IPS-18a (cell line): ENCODE results near the gene ASTN2.

Experiments
- H3K27ac ChIP-seq: one replicate; pipeline ENCODE4 v1.5.1; 2013; ENCODE audit warnings: low read length
- H3K27me3 ChIP-seq: one replicate; pipeline ENCODE4 v1.6.1; 2013; ENCODE audit warnings: mild to moderate bottlenecking, low read length; ENCODE audit not compliant: control insufficient read depth, insufficient read depth
- H3K36me3 ChIP-seq: one replicate; pipeline ENCODE4 v1.6.1; 2013; ENCODE audit warnings: low read depth, low read length; ENCODE audit not compliant: control insufficient read depth
- H3K4me1 ChIP-seq: one replicate; pipeline ENCODE4 v1.6.1; 2013; ENCODE audit warnings: low read depth, low read length; ENCODE audit not compliant: control insufficient read depth
- H3K4me3 ChIP-seq: one replicate; pipeline ENCODE4 v1.5.1; 2013; ENCODE audit warnings: low read length
- H3K9ac ChIP-seq: one replicate; pipeline ENCODE4 v1.6.1; 2013; ENCODE audit warnings: mild to moderate bottlenecking, low read length, moderate library complexity
- H3K9me3 ChIP-seq: one replicate; pipeline ENCODE4 v1.6.1; 2013; ENCODE audit warnings: low read depth, low read length; ENCODE audit not compliant: control insufficient read depth

ASTN2 gene

DNA sequence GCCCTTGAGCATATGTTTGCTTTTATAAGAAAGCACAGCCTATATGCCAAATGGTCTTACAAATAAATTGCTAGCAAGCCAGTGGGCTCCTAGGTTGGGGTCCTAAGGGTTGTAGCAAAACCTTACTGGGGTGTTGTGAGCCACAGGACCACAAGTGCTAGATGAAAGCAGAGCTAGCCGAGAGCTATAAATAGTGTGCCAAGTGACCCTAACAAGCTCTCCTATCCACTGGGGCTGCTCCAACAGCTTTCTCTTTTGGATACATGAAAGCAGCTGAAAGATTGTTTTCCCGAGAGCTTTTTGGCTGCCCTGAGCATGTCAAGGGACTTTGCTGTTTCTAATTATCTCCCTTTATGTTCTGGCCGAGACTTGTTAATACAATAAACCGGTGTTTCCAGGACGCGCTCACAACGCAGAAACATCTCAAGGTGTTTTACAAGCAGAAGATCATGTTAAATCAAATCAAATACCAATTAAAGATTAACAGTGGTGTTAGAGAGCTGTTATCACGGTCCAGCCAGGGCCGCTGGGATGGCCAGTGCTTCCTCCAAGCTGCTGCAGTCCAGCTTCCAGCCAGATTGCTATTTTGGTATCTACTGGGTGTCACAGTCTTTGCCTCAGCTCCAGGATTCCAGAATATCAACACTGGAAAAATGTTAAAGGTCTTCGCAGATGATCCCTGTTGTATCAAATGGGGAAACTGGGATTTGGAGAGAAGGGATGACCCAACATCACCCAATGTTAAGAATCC lies 351.0 kb downstream of the ASTN2 start:
- Histone ChIP-seq H3K27me3 (no peaks in the 10 kb centered on the region), H3K27ac (no peak overlapping the region), H3K36me3 (no peaks in the 10 kb centered on the region), H3K4me3 (no peak overlapping the region), H3K9me3 (no peaks in the 10 kb centered on the region), H3K9ac (no peak overlapping the region), H3K4me1 (no peaks in the 10 kb centered on the region)

DNA sequence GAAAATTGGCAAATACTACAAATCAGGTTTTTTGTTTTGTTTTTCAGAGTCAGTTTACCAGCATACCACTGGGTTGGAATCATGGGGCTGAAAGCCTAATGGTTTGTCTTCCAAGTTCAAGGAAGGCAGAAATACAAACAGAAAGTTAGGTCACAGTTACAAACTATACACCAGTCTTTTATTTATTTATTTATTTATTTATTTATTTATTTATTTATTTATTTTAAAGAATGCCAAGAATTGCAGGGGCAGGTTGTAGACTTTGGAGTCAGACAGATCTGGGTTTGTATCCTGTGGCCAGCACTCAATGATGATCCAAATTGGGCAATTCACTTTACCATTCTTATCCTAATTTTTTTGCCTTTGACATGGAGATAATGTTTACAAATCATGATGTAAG lies 353.9 kb downstream of the ASTN2 start:
- Histone ChIP-seq H3K4me1 (no peaks in the 10 kb centered on the region), H3K4me3 (no peak overlapping the region), H3K36me3 (no peaks in the 10 kb centered on the region), H3K27ac (no peak overlapping the region), H3K9me3 (no peaks in the 10 kb centered on the region), H3K9ac (no peak overlapping the region), H3K27me3 (no peaks in the 10 kb centered on the region)

DNA sequence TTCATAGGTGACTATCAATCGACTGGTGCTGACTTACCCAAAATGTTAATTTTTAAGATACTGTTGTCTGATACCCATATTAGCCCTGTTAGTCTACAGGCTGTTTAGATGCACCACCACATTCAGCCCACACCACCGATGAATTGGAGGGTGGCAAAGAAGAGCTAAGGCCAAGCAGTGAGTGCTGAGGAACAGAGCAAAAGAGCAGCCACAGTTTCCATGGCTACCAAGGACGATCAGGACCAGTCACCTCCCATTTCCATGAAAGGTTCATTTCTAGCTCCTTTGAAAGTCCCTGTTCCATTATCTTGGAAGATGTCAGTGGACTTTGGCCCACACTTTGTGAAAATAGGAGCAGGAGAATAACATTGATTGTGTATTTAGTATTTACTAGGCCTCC lies 364.9 kb downstream of the ASTN2 start:
- Histone ChIP-seq H3K27me3 (no peaks in the 10 kb centered on the region), H3K27ac (no peak overlapping the region), H3K4me3 (no peak overlapping the region), H3K9ac (no peak overlapping the region), H3K36me3 (no peaks in the 10 kb centered on the region), H3K9me3 (no peaks in the 10 kb centered on the region), H3K4me1 (no peaks in the 10 kb centered on the region)

DNA sequence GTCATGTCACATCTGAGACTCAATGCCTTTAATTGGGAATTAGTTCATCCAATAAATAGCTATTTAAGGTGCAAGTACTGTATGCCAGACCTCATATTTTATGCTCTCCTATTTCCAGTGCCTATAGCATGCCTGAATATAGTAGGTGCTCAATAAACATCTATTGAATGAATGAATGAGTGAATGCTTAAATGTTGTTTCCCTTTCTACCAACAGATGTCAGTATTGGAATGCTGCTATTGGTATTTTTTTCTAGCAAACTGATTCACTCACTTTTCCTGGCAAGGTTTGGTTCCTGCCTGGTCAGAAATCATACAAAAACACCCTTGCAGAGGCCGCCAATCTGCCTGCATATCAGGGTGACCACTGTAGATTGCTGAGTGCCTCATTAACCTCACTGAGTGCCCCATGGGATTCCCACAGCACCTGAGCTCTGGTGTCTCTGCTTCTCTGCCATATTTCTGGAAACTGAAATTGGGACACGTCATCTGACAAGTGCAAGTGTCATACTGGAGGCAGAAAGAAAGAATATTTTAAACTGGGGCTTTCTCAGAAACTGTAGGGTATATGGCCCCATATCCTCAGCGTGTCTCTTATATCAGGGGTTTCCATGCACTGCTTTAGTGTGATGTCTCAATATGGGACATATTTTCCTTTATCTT lies 368.1 kb downstream of the ASTN2 start:
- H3K27ac ChIP-seq = no peak overlapping the region
- no peak overlapping the region for H3K9ac ChIP-seq
- H3K36me3 ChIP-seq = no peaks in the 10 kb centered on the region
- H3K4me1 ChIP-seq = peaks cover 8% of the 10 kb centered on the region
- no peak overlapping the region for H3K4me3 ChIP-seq
- no peaks in the 10 kb centered on the region for H3K27me3 ChIP-seq
- no peaks in the 10 kb centered on the region for H3K9me3 ChIP-seq

DNA sequence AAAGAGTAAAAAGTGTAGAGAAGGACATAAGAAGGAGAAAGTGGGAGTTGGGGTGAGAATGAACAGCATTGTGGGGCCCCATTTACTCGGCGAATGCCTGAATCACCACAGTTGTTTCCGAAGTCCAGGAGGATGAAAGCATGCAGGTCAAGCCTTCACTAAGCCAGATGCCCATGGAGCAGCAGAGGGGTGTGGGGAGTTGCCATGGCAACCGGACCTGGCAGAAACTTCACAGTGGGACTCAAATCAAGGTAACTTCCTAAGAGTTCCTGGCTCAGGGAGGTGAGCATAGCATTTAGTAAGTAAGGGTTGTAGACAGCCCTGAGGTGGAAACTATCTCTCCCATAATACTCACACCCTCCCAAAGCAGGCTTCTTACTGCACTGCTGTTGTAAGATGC lies 370.6 kb downstream of the ASTN2 start:
- no peak overlapping the region for H3K9ac ChIP-seq
- no peak overlapping the region for H3K4me3 ChIP-seq
- no peak overlapping the region for H3K27ac ChIP-seq
- no peaks in the 10 kb centered on the region for H3K9me3 ChIP-seq
- no peaks in the 10 kb centered on the region for H3K36me3 ChIP-seq
- no peaks in the 10 kb centered on the region for H3K27me3 ChIP-seq
- peaks cover 8% of the 10 kb centered on the region for H3K4me1 ChIP-seq

DNA sequence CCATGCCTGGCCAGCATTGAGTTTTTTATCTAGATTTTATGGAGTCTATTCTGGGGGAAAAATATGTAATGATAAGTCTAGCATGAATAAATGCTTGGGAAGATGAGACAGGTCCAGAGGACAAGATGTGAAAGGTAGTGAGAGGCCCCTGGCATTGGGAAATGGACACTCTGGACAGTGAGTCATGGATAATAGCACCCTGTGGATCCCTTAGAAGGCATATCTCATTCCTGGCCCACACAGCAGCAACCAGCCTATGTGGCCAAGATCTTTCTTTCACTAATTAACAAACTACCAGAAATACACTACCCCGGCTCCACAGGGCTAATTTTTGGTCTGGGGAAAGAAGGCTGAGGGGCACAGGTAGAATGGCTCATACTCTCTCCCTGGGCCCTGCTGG lies 371.7 kb downstream of the ASTN2 start:
- Histone ChIP-seq H3K4me3 (no peak overlapping the region), H3K4me1 (peaks cover 8% of the 10 kb centered on the region), H3K9me3 (no peaks in the 10 kb centered on the region), H3K27me3 (no peaks in the 10 kb centered on the region), H3K36me3 (no peaks in the 10 kb centered on the region), H3K9ac (no peak overlapping the region), H3K27ac (no peak overlapping the region)

DNA sequence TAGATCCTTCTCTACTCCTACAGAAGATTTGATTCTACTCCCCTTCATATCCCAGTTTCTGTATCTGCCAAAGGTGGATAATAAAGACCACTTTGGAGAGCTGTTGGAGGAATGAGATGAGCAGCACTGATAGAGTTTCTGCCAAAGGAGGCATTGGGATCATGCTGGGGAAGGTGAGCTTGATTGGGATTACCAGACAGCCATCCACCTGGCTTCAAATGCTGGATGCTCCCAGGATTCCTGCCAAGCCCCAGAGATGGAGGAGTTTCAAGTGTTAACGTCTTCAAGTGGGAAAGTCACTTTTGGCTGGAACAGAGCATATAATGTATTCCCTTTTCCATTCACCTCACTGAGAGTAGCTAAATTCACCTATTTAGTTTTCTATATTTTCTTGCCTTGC lies 379.3 kb downstream of the ASTN2 start:
- no peaks in the 10 kb centered on the region for H3K4me1 ChIP-seq
- no peak overlapping the region for H3K4me3 ChIP-seq
- no peak overlapping the region for H3K9ac ChIP-seq
- no peaks in the 10 kb centered on the region for H3K36me3 ChIP-seq
- H3K27ac ChIP-seq = no peak overlapping the region
- no peaks in the 10 kb centered on the region for H3K27me3 ChIP-seq
- H3K9me3 ChIP-seq = no peaks in the 10 kb centered on the region

DNA sequence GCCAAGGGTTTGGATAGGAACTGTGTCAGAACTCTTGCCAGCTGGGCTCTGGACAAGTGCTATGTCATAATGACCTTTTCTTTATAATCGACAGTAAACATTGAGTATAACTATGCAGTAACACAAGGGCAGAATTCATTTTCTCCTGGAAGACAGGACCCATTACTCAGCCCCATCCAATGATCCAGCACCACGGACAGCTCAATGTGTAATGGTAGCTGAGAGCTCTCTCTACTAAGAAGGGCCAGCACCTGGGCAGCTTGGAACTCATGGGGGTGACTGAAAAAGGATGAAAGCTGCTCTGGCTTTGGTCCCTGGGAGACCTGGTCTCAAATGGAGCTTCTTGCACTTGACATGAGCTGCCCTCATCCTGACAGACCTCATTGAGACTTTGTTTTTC lies 380.0 kb downstream of the ASTN2 start:
- H3K9me3 ChIP-seq = no peaks in the 10 kb centered on the region
- no peak overlapping the region for H3K9ac ChIP-seq
- H3K27ac ChIP-seq = no peak overlapping the region
- H3K4me3 ChIP-seq = no peak overlapping the region
- no peaks in the 10 kb centered on the region for H3K27me3 ChIP-seq
- H3K36me3 ChIP-seq = no peaks in the 10 kb centered on the region
- H3K4me1 ChIP-seq = no peaks in the 10 kb centered on the region

DNA sequence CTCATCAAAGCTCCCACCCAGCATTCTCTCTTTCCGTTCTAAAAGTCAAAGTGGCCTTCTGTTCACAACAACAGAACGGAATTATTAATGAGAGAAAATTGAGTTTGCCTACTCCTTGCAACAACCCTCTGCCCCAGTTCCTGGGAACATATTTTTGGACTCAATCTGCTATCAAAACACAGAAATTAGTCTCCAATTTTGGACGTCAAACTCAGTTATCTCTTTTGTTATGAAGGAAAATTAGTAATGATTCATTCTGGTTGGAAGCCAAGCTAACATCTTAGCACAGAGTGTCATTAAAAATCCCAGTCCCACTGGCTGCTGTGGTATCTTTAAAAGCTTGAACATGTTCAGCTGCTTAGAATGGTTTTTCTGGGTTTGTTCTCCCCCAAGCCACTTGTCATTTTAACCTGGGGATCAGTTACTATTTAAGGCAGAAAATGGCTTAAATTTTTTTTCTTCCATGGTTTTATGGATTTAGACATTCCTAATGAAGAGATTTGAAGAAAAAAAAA lies 384.5 kb downstream of the ASTN2 start:
- Histone ChIP-seq H3K4me1 (no peaks in the 10 kb centered on the region), H3K27me3 (no peaks in the 10 kb centered on the region), H3K27ac (no peak overlapping the region), H3K9me3 (no peaks in the 10 kb centered on the region), H3K9ac (no peak overlapping the region), H3K36me3 (no peaks in the 10 kb centered on the region), H3K4me3 (no peak overlapping the region)

DNA sequence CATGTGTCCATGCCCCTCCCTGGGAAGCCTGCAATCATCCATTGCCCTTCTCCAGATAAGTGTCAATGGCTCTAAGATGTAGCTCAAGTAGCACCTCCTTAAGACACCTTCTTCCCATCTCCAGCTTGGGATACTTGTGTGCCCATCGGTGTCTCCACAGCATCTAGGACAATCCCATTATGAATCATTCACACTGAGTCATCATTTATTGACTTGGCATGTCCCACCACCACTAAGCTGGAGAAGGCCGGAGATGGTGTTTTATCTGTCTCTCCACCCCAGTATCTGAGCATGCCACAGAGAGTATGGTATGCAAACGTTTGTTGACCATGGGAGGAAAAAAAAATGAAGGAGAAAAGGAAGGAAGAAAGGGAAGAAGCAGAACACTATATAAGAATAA lies 385.5 kb downstream of the ASTN2 start:
- H3K27ac ChIP-seq = no peak overlapping the region
- no peaks in the 10 kb centered on the region for H3K36me3 ChIP-seq
- no peak overlapping the region for H3K4me3 ChIP-seq
- H3K9ac ChIP-seq = no peak overlapping the region
- H3K9me3 ChIP-seq = no peaks in the 10 kb centered on the region
- no peaks in the 10 kb centered on the region for H3K27me3 ChIP-seq
- no peaks in the 10 kb centered on the region for H3K4me1 ChIP-seq

DNA sequence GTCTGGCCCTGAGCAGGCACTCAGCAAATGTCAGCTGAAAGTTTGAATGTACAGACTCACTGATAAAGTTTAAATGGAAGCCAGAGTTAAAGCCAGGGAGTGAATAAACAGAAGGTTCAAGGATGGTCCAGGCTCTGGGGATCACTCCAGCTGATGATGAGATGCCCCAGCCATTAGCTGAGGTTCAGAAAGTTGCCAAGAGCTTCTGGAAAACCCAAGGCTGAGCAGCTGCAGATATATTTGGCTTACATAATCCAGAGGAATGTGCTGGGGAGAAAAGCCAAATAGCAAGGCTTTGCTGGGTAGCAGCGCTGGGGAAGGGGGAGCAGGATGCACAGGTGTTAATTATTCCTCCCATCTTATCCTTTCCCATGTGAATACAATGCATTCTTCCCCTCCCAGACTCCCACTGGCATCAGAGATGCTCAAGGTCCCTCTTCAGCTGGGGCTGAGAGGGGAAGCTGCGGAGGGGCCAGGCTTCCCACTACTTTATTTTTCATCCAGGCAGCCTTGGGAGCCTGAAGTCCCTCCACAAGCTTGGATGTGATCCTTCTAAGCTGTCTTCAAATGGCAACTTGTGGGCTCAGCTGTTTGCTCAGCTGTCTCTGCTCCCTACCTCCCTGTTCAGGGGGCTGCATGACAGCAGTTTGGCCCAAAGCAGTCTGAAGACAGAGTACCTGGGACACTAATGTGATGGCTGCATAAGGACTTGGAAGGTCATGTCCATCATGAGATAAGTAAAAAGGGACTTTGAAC lies 386.6 kb downstream of the ASTN2 start:
- no peak overlapping the region for H3K9ac ChIP-seq
- no peaks in the 10 kb centered on the region for H3K9me3 ChIP-seq
- H3K36me3 ChIP-seq = no peaks in the 10 kb centered on the region
- peaks cover 1% of the 10 kb centered on the region for H3K4me1 ChIP-seq
- H3K27me3 ChIP-seq = no peaks in the 10 kb centered on the region
- H3K4me3 ChIP-seq = no peak overlapping the region
- H3K27ac ChIP-seq = no peak overlapping the region
